Fibroblast of lung (primary cell): ENCODE measurements around the gene NACA2.

ENCODE experiments used
- CTCF ChIP-seq, 2 donors: IDR thresholded peaks in 1 of 2; conservative IDR thresholded peaks in 1 of 2; 1 replicate in 1 of 2; 2 replicates in 1 of 2; pipeline ENCODE4 v1.5.1; 2011 to 2012; ENCODE audit warnings: low read length in 2 of 2, control low read depth in 1 of 2, inconsistent platforms in 1 of 2, low read depth in 1 of 2, mild to moderate bottlenecking in 1 of 2
- EZH2 ChIP-seq: IDR thresholded peaks from 2 replicates; pipeline ENCODE4 v1.5.1; 2012; ENCODE audit warnings: low read length, control low read depth, mild to moderate bottlenecking; ENCODE audit errors: missing control alignments

DNA sequence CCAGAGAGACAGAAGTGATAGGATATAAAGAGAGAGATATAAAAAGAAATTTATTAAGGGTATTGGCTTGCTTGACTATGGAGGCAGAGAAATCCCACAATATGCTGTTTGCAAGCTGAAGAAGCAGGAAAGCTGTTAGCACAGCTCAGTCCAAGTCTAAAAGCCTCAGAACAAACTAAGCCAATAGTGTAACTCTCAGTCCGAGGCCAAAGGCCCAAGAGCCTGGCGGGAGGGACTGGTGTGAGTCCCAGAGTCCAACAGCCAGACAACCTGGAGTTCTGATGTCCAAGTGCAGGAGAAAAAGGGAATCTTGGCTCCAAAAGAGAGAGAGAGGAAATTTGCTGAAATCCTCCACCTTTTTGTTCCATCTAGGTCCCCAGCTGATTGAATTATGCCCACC is 30.3 kb upstream of the NACA2 start:
- TF ChIP-seq CTCF (conservative IDR thresholded peaks at IDR 0.05 in 1 of 2, IDR thresholded peaks at IDR 0.05 in 1 of 2; ENCODE audit: low read depth in 1 of 2, low read length in 2 of 2) (no peak), EZH2 (no peak)
